D721Med (cell line): ENCODE results near the gene COL1A2.

Experiments used
- DNase-seq: peaks from one replicate; pipeline ENCODE4 v3.0.0; 2011; ENCODE audit warnings: low spot score; ENCODE audit not compliant: insufficient read length
- FAIRE-seq: peaks from 2 replicates; lab custom pipeline; 2011; peaks lifted over from hg19 to GRCh38; lab: Jason Lieb, UNC
- CTCF ChIP-seq: IDR thresholded peaks from 2 replicates; pipeline ENCODE4 v1.5.1; 2012; ENCODE audit warnings: mild to moderate bottlenecking, control low read depth; ENCODE audit not compliant: insufficient read depth; ENCODE audit errors: missing control alignments

Gene COL1A2

GRCh38 chr7:94414980-94415379, 20.3 kb downstream of the COL1A2 start:
- DNase-seq (no peak), FAIRE-seq (no peak)
- no peak for TF ChIP-seq CTCF

- DNase-seq (no peak), FAIRE-seq (no peak)
- TF ChIP-seq CTCF, result no peak
Observed at GRCh38 chr7:94417306-94417705, 22.6 kb downstream of the COL1A2 start.

- TF ChIP-seq CTCF, result no peak
- DNase-seq (no peak), FAIRE-seq (peak; percentile 98)
Observed at GRCh38 chr7:94417901-94418300, 23.2 kb downstream of the COL1A2 start.

DNA sequence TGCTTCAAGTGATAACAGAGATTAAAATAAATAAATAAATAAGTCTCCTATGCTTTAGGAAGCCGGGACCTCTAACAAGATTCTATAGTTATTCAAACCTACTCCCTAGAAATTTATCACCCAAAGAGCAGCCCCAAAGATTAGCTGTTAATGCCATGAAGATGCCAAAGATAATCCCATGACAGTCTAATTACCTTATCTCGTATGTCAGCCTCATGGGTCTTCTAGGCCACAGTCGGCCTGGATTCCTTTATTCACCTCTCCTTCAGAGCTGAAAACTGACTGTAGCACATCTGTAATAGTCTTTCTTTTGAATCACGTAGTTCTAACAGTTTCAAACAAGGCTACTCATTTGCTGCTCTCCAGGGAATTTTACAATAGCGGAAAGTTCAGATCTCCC, 24.2 kb downstream of the COL1A2 start:
- no peak for FAIRE-seq
- no peak for DNase-seq
- no peak for TF ChIP-seq CTCF

GRCh38 chr7:94420328-94420727, 25.6 kb downstream of the COL1A2 start:
- no peak for TF ChIP-seq CTCF
- no peak for DNase-seq
- no peak for FAIRE-seq

DNA sequence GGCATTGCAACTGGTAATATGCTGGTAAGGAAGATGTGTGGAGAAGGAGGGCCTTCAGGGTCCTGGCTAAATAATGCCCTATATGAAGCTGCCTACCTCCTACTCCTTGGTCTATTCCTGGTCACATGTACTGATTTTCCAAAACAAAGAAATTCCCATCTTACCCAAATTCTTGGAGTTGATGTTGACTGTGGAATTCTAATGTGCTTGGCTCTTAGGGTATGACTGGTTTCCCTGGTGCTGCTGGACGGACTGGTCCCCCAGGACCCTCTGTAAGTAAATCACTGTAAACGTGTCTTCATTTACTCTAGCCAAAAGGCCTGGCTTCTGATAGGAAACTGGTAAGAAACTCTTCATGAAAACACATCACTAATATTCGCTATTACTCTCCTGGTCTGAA, 27.0 kb downstream of the COL1A2 start:
- DNase-seq (no peak), FAIRE-seq (no peak)
- no peak for TF ChIP-seq CTCF

DNA sequence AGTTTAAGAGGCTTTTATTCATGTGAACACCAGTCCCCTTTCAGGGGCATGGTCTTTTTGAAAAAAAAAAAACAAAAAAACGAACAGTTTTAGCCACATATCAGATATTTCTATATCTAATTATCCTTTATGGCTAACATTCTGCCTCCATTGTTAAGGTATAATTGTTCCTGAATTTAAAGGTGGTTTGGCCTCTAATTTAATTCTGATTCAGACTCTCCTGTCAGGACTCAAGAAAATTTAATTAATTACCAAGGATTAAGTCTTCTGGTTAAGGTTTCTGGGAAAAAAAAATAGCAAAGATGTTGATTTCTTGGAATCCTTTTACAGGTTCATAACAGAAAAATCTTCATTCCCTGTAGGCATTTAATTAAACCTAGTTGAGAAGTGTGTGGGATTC, 27.4 kb downstream of the COL1A2 start:
- no peak for FAIRE-seq
- DNase-seq, result no peak
- TF ChIP-seq CTCF, result no peak
